ENCODE data around the gene TBC1D1.

GRCh38 chr4:38182334-38182998 is 291.6 kb downstream of the TBC1D1 start:
- TF ChIP-seq CTCF (conservative IDR thresholded peaks at IDR 0.05; ENCODE audit: low read depth in 2 of 2) (no peak), POLR2AphosphoS5 (IDR thresholded peaks at IDR 0.05; ENCODE audit: low read depth) (no peak), EZH2phosphoT487 (IDR thresholded peaks at IDR 0.05; ENCODE audit: unreplicated experiment) (no peak), REST (IDR thresholded peaks at IDR 0.05; ENCODE audit: unreplicated experiment) (no peak), STAT1 (IDR thresholded peaks at IDR 0.05; ENCODE audit: unreplicated experiment) (no peak), EZH2 (IDR thresholded peaks at IDR 0.05; ENCODE audit: low read depth, unreplicated experiment) (no peak), ZNF114 (CRISPR knock-in tag; IDR thresholded peaks at IDR 0.05) (no peak), JUNB (IDR thresholded peaks at IDR 0.05; ENCODE audit: unreplicated experiment) (no peak)

Measured in GM23338 (cell line).